ENCODE results near the gene FOXJ3.

The FOXJ3 gene

GRCh38 chr1:42167611-42168390 is 167.2 kb downstream of the FOXJ3 start:
- DNase-seq (ENCODE audit: low spot score) = no peak

GRCh38 chr1:42165511-42166210 is 169.4 kb downstream of the FOXJ3 start:
- no peak for DNase-seq (ENCODE audit: low spot score)

GRCh38 chr1:42164551-42165420 is 170.2 kb downstream of the FOXJ3 start, which contains the start of gene GUCA2A:
GUCA2A (minus strand) TSS chr1:42164745; CDS start chr1:42164712, 33 bp downstream.
- no peak for DNase-seq (ENCODE audit: low spot score)

GRCh38 chr1:42163536-42164503 is 171.2 kb downstream of the FOXJ3 start:
- DNase-seq (ENCODE audit: low spot score) = no peak

- DNase-seq (ENCODE audit: low spot score) = no peak
These were observed 171.9 kb downstream of the FOXJ3 start for GRCh38 chr1:42163114-42163513.

- no peak for DNase-seq (ENCODE audit: low spot score)
These were observed 172.9 kb downstream of the FOXJ3 start for GRCh38 chr1:42162181-42162580.

- no peak for DNase-seq (ENCODE audit: low spot score)
These were observed 176.8 kb downstream of the FOXJ3 start for GRCh38 chr1:42158189-42158588.

GRCh38 chr1:42157667-42158066 is 177.4 kb downstream of the FOXJ3 start:
- no peak for DNase-seq (ENCODE audit: low spot score)

GRCh38 chr1:42155362-42155761 is 179.7 kb downstream of the FOXJ3 start:
- no peak for DNase-seq (ENCODE audit: low spot score)

GRCh38 chr1:42154685-42155084 is 180.3 kb downstream of the FOXJ3 start:
- no peak for DNase-seq (ENCODE audit: low spot score)

- no peak for DNase-seq (ENCODE audit: low spot score)
These were observed 181.4 kb downstream of the FOXJ3 start for GRCh38 chr1:42153624-42154023.

GRCh38 chr1:42152907-42153600 is 182.0 kb downstream of the FOXJ3 start, which contains the start of gene GUCA2B:
GUCA2B (plus strand) TSS chr1:42153410; CDS start chr1:42153451, 41 bp downstream.
- no peak for DNase-seq (ENCODE audit: low spot score)

GRCh38 chr1:42152119-42152518 is 182.9 kb downstream of the FOXJ3 start:
- no peak for DNase-seq (ENCODE audit: low spot score)

GRCh38 chr1:42150651-42151050 is 184.4 kb downstream of the FOXJ3 start:
- DNase-seq (ENCODE audit: low spot score) = no peak

GRCh38 chr1:42148166-42148565 is 186.9 kb downstream of the FOXJ3 start:
- DNase-seq (ENCODE audit: low spot score) = no peak

GRCh38 chr1:42146626-42147320 is 188.3 kb downstream of the FOXJ3 start:
- DNase-seq (ENCODE audit: low spot score) = peak; percentile 30

GRCh38 chr1:42145764-42146625 is 189.0 kb downstream of the FOXJ3 start:
- DNase-seq (ENCODE audit: low spot score) = no peak

- no peak for DNase-seq (ENCODE audit: low spot score)
These were observed 189.7 kb downstream of the FOXJ3 start for GRCh38 chr1:42145389-42145716.

Data from putamen (tissue), 1 donor.